Measurements from ENCODE around the gene DIAPH1. TPM values are rescaled to one million over a fixed set of nuclear protein-coding genes. Genes with fewer than 3 reads are reported as not detected.
A peak's percentile ranks its signal among the peaks of the same experiment; 100 is the strongest.

DIAPH1 gene
- total RNA-seq, 1 donor from 2014 or later, result 99.1 TPM

DNA sequence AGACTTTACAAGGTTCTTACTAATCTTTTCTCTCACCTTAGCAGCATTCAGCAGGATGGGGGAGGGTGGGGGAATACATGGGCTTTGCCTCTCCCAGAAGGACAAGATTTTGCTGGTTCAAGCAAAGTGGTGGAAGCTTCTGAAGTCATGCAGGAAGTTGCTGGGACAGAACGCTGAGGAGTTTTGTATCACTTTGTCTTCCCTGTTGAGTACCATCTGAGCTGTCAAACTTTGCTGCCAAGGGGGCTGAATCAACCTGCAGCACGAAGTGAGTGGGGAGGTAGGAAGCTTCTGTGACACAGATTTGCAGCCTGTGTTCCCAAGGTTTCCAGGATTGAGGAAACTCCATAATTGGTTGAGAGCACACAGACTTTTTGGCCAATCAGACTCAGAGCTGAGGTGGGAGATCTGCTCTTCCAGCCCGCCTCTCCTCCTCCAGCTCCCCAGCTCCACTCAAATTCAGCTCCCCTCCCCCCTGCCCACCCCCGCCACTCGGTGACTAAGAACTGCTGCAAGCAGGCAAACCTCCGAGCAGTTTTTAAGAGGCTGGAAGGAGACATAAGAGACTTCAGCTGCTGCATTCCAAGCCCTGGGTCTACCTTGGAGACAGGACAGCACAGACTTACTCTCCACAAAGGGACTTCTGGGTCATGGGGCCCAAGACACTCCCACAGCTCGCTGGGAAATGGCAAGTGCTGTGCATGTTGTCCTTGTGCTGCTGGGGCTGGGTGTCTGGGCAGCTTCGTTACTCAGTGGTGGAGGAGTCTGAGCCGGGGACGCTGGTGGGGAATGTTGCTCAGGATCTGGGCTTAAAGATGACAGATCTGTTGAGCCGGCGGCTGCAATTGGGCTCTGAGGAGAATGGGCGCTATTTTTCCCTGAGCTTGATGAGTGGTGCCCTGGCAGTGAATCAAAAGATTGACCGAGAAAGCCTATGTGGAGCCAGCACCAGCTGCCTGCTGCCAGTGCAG is 129.9 kb downstream of the DIAPH1 start, which contains the start of gene PCDHGC5:
Gene PCDHGC5, plus strand, starts transcription at position 491 of the 971 bp plus-strand sequence. Its CDS starts 160 bp downstream, at position 651.
- H3K27me3 Mint-ChIP-seq (ENCODE audit: low read depth), result no peaks in the 10 kb centered on the region
- peaks cover 53% of the 10 kb centered on the region for H3K4me1 Mint-ChIP-seq
- H3K27ac Mint-ChIP-seq (ENCODE audit: unreplicated experiment), result peak within 1 kb of the TSS; percentile 37
- H3K36me3 Mint-ChIP-seq (ENCODE audit: low read depth), result peaks cover 52% of the 10 kb centered on the region
- H3K9me3 Mint-ChIP-seq, result peaks cover 2% of the 10 kb centered on the region
- DNase-seq (ENCODE audit: low read depth, low spot score), result no peak
- peak within 1 kb of the TSS; percentile 34 for H3K4me3 Mint-ChIP-seq
- TF ChIP-seq, protein P1, sequence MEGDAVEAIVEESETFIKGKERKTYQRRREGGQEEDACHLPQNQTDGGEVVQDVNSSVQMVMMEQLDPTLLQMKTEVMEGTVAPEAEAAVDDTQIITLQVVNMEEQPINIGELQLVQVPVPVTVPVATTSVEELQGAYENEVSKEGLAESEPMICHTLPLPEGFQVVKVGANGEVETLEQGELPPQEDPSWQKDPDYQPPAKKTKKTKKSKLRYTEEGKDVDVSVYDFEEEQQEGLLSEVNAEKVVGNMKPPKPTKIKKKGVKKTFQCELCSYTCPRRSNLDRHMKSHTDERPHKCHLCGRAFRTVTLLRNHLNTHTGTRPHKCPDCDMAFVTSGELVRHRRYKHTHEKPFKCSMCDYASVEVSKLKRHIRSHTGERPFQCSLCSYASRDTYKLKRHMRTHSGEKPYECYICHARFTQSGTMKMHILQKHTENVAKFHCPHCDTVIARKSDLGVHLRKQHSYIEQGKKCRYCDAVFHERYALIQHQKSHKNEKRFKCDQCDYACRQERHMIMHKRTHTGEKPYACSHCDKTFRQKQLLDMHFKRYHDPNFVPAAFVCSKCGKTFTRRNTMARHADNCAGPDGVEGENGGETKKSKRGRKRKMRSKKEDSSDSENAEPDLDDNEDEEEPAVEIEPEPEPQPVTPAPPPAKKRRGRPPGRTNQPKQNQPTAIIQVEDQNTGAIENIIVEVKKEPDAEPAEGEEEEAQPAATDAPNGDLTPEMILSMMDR (conservative IDR thresholded peaks at IDR 0.05), result no peak

DNA sequence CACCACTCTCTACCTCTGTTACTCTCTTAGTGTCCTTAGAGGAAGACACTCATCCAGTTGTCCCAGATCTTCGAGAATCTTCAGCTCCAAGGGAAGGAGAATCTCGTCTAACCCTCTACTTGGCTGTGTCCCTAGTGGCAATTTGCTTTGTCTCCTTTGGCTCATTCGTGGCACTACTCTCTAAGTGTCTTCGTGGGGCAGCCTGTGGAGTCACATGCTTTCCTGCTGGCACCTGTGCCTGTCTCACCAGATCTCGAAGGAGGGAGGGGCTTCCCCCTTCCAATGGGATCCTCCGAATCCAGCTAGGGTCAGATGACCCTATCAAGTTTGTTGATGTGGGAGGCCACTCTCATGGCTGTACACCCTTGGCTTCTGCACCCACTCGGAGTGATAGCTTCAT is 131.7 kb downstream of the DIAPH1 start:
- peaks cover 46% of the 10 kb centered on the region for H3K36me3 Mint-ChIP-seq (ENCODE audit: low read depth)
- TF ChIP-seq, protein P1 (conservative IDR thresholded peaks at IDR 0.05), result no peak
- peak overlapping the region; percentile 59 for H3K4me3 Mint-ChIP-seq
- no peak overlapping the region for H3K27ac Mint-ChIP-seq (ENCODE audit: unreplicated experiment)
- DNase-seq (ENCODE audit: low read depth, low spot score), result no peak
- H3K9me3 Mint-ChIP-seq, result peaks cover 2% of the 10 kb centered on the region
- H3K27me3 Mint-ChIP-seq (ENCODE audit: low read depth), result no peaks in the 10 kb centered on the region
- peaks cover 57% of the 10 kb centered on the region for H3K4me1 Mint-ChIP-seq

DNA sequence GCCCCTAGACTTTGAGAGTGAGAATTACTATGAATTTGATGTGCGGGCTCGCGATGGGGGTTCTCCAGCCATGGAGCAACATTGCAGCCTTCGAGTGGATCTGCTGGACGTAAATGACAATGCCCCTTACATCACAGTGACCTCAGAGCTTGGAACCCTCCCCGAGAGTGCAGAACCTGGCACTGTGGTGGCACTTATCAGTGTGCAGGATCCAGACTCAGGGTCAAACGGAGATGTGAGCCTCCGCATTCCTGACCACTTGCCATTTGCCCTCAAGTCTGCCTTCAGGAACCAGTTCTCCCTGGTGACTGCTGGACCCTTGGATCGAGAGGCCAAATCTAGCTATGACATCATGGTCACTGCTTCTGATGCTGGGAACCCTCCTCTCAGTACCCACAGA is 132.7 kb downstream of the DIAPH1 start:
- no peak for DNase-seq (ENCODE audit: low read depth, low spot score)
- H3K4me1 Mint-ChIP-seq, result peaks cover 61% of the 10 kb centered on the region
- TF ChIP-seq, protein P1 (conservative IDR thresholded peaks at IDR 0.05), result no peak
- peak overlapping the region; percentile 72 for H3K4me3 Mint-ChIP-seq
- H3K27ac Mint-ChIP-seq (ENCODE audit: unreplicated experiment), result peak overlapping the region; percentile 21
- no peaks in the 10 kb centered on the region for H3K27me3 Mint-ChIP-seq (ENCODE audit: low read depth)
- H3K9me3 Mint-ChIP-seq, result peaks cover 2% of the 10 kb centered on the region
- H3K36me3 Mint-ChIP-seq (ENCODE audit: low read depth), result peaks cover 43% of the 10 kb centered on the region

DNA sequence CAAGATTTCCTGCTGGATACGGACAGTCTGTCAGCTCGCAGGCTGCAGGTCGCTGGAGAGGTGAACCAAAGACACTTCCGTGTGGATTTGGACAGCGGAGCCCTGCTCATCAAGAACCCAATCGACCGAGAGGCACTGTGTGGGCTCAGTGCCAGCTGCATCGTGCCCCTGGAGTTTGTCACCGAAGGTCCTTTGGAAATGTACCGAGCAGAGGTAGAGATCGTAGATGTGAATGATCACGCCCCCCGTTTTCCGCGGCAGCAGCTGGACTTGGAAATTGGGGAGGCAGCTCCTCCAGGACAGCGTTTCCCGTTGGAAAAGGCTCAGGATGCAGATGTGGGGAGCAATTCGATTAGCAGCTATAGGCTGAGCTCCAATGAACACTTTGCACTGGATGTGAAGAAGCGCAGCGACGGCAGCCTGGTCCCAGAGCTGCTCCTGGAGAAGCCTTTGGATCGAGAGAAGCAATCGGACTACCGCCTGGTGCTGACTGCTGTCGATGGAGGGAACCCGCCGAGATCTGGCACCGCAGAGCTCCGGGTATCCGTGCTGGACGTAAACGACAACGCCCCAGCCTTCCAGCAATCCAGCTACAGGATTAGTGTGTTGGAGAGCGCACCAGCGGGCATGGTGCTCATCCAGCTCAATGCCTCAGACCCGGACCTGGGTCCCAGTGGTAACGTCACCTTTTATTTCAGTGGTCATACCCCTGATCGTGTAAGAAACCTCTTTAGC is 133.3 kb downstream of the DIAPH1 start:
- Mint-ChIP-seq H3K4me1 (peaks cover 67% of the 10 kb centered on the region), H3K9me3 (no peaks in the 10 kb centered on the region), H3K4me3 (peak overlapping the region; percentile 72), H3K27me3 (ENCODE audit: low read depth) (no peaks in the 10 kb centered on the region), H3K27ac (ENCODE audit: unreplicated experiment) (peak overlapping the region; percentile 47), H3K36me3 (ENCODE audit: low read depth) (peaks cover 40% of the 10 kb centered on the region)
- no peak for DNase-seq (ENCODE audit: low read depth, low spot score)
- TF ChIP-seq, protein P1 (conservative IDR thresholded peaks at IDR 0.05), result no peak

DNA sequence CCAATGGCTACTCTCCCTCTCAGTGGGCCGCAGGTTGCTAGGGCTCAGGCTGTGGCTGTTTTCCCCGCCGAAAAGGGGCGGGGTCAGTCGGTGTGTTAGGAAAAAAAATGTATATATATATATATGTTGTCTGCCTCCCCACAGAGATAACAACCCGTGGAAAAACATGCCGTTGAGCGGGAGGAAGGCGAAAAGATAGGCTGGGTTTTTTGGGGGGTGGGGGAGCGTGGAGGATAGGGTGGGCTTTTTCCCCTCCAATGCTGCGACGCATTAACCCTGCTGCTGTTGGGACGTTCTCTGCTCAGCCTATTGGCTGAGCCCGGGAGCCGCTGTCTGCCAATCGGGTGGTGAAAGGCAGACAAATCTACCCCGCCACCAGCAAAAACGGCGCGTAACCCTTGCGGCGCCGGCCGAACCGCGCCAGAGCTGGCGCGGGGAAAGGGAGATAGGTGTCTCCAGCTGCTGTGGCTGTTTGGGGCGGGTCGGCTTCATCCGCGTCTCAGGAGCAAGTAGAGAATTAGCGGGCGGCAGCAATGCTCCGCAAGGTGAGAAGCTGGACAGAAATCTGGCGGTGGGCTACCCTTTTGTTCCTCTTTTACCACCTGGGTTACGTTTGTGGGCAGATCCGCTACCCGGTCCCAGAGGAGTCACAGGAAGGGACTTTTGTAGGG is 134.0 kb downstream of the DIAPH1 start, which contains the start of gene PCDHGC4:
Gene PCDHGC4, plus strand, starts transcription at position 390 of the 671 bp plus-strand sequence. Its CDS starts 144 bp downstream, at position 534.
- Mint-ChIP-seq H3K36me3 (ENCODE audit: low read depth) (peaks cover 39% of the 10 kb centered on the region), H3K27ac (ENCODE audit: unreplicated experiment) (peak within 1 kb of the TSS; percentile 90), H3K9me3 (no peaks in the 10 kb centered on the region), H3K4me1 (peaks cover 74% of the 10 kb centered on the region), H3K27me3 (ENCODE audit: low read depth) (no peaks in the 10 kb centered on the region), H3K4me3 (peak within 1 kb of the TSS; percentile 72)
- TF ChIP-seq, protein P1 (conservative IDR thresholded peaks at IDR 0.05), result no peak
- DNase-seq (ENCODE audit: low read depth, low spot score), result peak; percentile 56

Data from neural crest cell (in vitro differentiated cells).